Neuronal stem cell (in vitro differentiated cells): Measurements from ENCODE around the gene PSMB8.
A peak's percentile ranks its signal among the peaks of the same experiment; 100 is the strongest.

Experiments used
- DNase-seq: peaks from one replicate; pipeline ENCODE4 v3.0.0-alpha.2; 2013; ENCODE audit warnings: low spot score
- H2AFZ ChIP-seq: one replicate; pipeline ENCODE4 v1.6.1; 2013; ENCODE audit warnings: mild to moderate bottlenecking, low read length, inconsistent platforms
- H2AK5ac ChIP-seq: 2 replicates; pipeline ENCODE4 v1.6.1; 2013; ENCODE audit warnings: low read depth, mild to moderate bottlenecking, inconsistent platforms, low read length, moderate library complexity, mixed read lengths
- H2BK120ac ChIP-seq: 2 replicates; pipeline ENCODE4 v1.6.1; 2013; ENCODE audit warnings: low read depth, mild to moderate bottlenecking, inconsistent platforms, low read length, moderate library complexity, mixed read lengths
- H2BK12ac ChIP-seq: one replicate; pipeline ENCODE4 v1.6.1; 2013; ENCODE audit warnings: low read length, inconsistent platforms
- H2BK15ac ChIP-seq: 2 replicates; pipeline ENCODE4 v1.6.1; 2013; ENCODE audit warnings: mild to moderate bottlenecking, low read length, inconsistent platforms, mixed read lengths
- H2BK5ac ChIP-seq: one replicate; pipeline ENCODE4 v1.6.1; 2013; ENCODE audit warnings: inconsistent platforms, mild to moderate bottlenecking, low read length, moderate library complexity
- H3K14ac ChIP-seq: one replicate; pipeline ENCODE4 v1.6.1; 2013; ENCODE audit warnings: low read length, inconsistent platforms
- H3K18ac ChIP-seq: 2 replicates; pipeline ENCODE4 v1.6.1; 2013; ENCODE audit warnings: low read length, inconsistent platforms
- H3K23ac ChIP-seq: 2 replicates; pipeline ENCODE4 v1.6.1; 2013; ENCODE audit warnings: low read depth, mild to moderate bottlenecking, mixed read lengths, low read length, inconsistent platforms; ENCODE audit not compliant: poor library complexity
- H3K27ac ChIP-seq: replicated peaks from 3 replicates; pipeline ENCODE4 v1.5.1; 2013; ENCODE audit warnings: low read length, inconsistent platforms
- H3K27me3 ChIP-seq, 3 experiments: 2 replicates each; pipeline ENCODE4 v1.6.1; 2013; ENCODE audit warnings: low read length in 3 of 3, mild to moderate bottlenecking in 2 of 3, inconsistent platforms in 1 of 3, low read depth in 1 of 3, mixed read lengths in 1 of 3, moderate library complexity in 1 of 3; ENCODE audit not compliant: control insufficient read depth in 3 of 3, insufficient read depth in 3 of 3
- H3K36me3 ChIP-seq, 2 donors: replicated peaks in 1 of 2; 2 replicates each; pipeline ENCODE4 v1.6.1; 2013; ENCODE audit warnings: low read length in 2 of 2; ENCODE audit not compliant: control insufficient read depth in 2 of 2, insufficient read depth in 2 of 2
- H3K4ac ChIP-seq: 2 replicates; pipeline ENCODE4 v1.6.1; 2013; ENCODE audit warnings: inconsistent platforms, mild to moderate bottlenecking, low read length, moderate library complexity
- H3K4me1 ChIP-seq, 2 donors: 1 replicate in 1 of 2; 2 replicates in 1 of 2; pipeline ENCODE4 v1.6.1; 2013; ENCODE audit warnings: low read length in 2 of 2, low read depth in 1 of 2; ENCODE audit not compliant: control insufficient read depth in 2 of 2, insufficient read depth in 1 of 2
- H3K4me2 ChIP-seq: one replicate; pipeline ENCODE4 v1.6.1; 2013; ENCODE audit warnings: mild to moderate bottlenecking, low read length, inconsistent platforms; ENCODE audit not compliant: insufficient read depth, poor library complexity, severe bottlenecking
- H3K4me3 ChIP-seq, 2 donors: 2 replicates each; pipeline ENCODE4 v1.5.1; 2013; ENCODE audit warnings: low read length in 2 of 2, mild to moderate bottlenecking in 2 of 2, inconsistent platforms in 1 of 2, moderate library complexity in 1 of 2
- H3K79me1 ChIP-seq: one replicate; pipeline ENCODE4 v1.6.1; 2013; ENCODE audit warnings: low read depth, mild to moderate bottlenecking, inconsistent platforms, low read length, moderate library complexity
- H3K9ac ChIP-seq: one replicate; pipeline ENCODE4 v1.6.1; 2013; ENCODE audit warnings: mild to moderate bottlenecking, low read depth, low read length, inconsistent platforms; ENCODE audit not compliant: poor library complexity
- H3K9me3 ChIP-seq, 2 donors: replicated peaks in 1 of 2; 2 replicates each; pipeline versions ENCODE3 to v1.6.1; 2013; ENCODE audit warnings: low read length in 2 of 2, mild to moderate bottlenecking in 2 of 2, inconsistent platforms in 1 of 2, low read depth in 1 of 2, mixed read lengths in 1 of 2, moderate library complexity in 1 of 2; ENCODE audit not compliant: control insufficient read depth in 2 of 2, insufficient read depth in 1 of 2
- H4K8ac ChIP-seq: one replicate; pipeline ENCODE4 v1.6.1; 2013; ENCODE audit warnings: low read depth, mild to moderate bottlenecking, inconsistent platforms, low read length, moderate library complexity
- H4K91ac ChIP-seq: one replicate; pipeline ENCODE4 v1.6.1; 2013; ENCODE audit warnings: low read length, low read depth, mild to moderate bottlenecking, inconsistent platforms; ENCODE audit not compliant: poor library complexity
- WGBS, 2 donors: extraction: QIAGEN DNeasy Blood & Tissue Kit; methylation state at CpG; one replicate each; pipeline ENCODE4 v1.1.7; 2013; ENCODE audit warnings: missing lambda C conversion rate in 2 of 2, mixed read lengths in 1 of 2; ENCODE audit not compliant: insufficient read length in 2 of 2, insufficient replicate concordance in 1 of 2; ENCODE audit errors: extremely low coverage in 2 of 2; 5-methylcytosine and 5-hydroxymethylcytosine counted together

PSMB8 gene

GRCh38 chr6:32842021-32842650, 1.7 kb downstream of the PSMB8 start:
- WGBS, 2 donors = no CpG with 5 or more reads among the region's 6 CpGs
- H4K91ac ChIP-seq = no peak overlapping the region
- H4K8ac ChIP-seq = no peak overlapping the region
- no peak overlapping the region for H2BK15ac ChIP-seq
- H2AK5ac ChIP-seq = no peak overlapping the region
- H3K23ac ChIP-seq = no peak overlapping the region
- no peak overlapping the region for H3K4me2 ChIP-seq
- H3K18ac ChIP-seq = no peak overlapping the region
- H3K9me3 ChIP-seq = peaks cover 0 to 5% of the 10 kb centered on the region in 2 donors
- no peak overlapping the region for H2BK120ac ChIP-seq
- no peaks in the 10 kb centered on the region for H3K36me3 ChIP-seq
- no peak overlapping the region for H3K4ac ChIP-seq
- DNase-seq = no peak
- no peak overlapping the region for H3K14ac ChIP-seq
- no peak overlapping the region for H2BK12ac ChIP-seq
- no peak overlapping the region for H3K27ac ChIP-seq
- H3K9ac ChIP-seq = no peak overlapping the region
- no peak overlapping the region for H3K4me3 ChIP-seq
- H2BK5ac ChIP-seq = no peak overlapping the region
- H2AFZ ChIP-seq = no peak overlapping the region
- peaks cover 0 to 69% (median 28%) of the 10 kb centered on the region in 3 experiments for H3K27me3 ChIP-seq
- no peaks in the 10 kb centered on the region for H3K79me1 ChIP-seq
- H3K4me1 ChIP-seq = peaks cover 0 to 7% of the 10 kb centered on the region in 2 donors

GRCh38 chr6:32840604-32841246, 3.1 kb downstream of the PSMB8 start:
- Histone ChIP-seq H2AK5ac (no peak overlapping the region), H2BK120ac (no peak overlapping the region), H3K27ac (no peak overlapping the region), H3K79me1 (no peaks in the 10 kb centered on the region), H3K18ac (no peak overlapping the region), H4K91ac (no peak overlapping the region), H2AFZ (no peak overlapping the region), H3K9ac (no peak overlapping the region), H3K4me3 (no peak overlapping the region), H2BK15ac (no peak overlapping the region), H2BK5ac (no peak overlapping the region), H3K27me3 (peaks cover 0 to 57% (median 28%) of the 10 kb centered on the region in 3 experiments), H3K4ac (no peak overlapping the region), H3K9me3 (peaks cover 0 to 5% of the 10 kb centered on the region in 2 donors), H3K4me2 (no peak overlapping the region), H3K23ac (no peak overlapping the region), H3K4me1 (peaks cover 0 to 7% of the 10 kb centered on the region in 2 donors), H3K14ac (no peak overlapping the region), H2BK12ac (no peak overlapping the region), H3K36me3 (no peaks in the 10 kb centered on the region), H4K8ac (no peak overlapping the region)
- WGBS, 2 donors = no CpG with 5 or more reads among the region's 9 CpGs
- no peak for DNase-seq

DNA sequence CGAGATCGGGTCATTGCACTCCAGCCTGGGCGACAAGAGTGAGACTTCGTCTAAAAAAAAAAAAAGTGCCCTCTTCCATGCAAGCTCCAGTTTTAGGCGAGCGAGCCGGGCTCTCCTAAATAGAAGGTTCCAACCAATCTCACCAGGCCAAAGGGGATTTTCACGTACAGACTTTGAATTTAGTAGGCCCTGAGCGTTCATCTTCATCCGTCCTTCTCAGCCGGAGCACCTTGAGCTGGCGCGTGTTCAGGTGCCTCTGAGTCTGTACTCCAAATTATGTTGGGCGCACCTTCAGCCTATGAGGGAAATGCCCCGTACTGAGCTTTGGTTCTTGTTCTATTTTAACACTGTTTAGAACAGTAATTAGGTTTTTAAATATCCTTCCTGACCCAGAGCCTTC, 4.5 kb downstream of the PSMB8 start:
- Histone ChIP-seq H4K91ac (no peak overlapping the region), H2BK5ac (no peak overlapping the region), H2AK5ac (no peak overlapping the region), H3K14ac (no peak overlapping the region), H3K27me3 (peaks cover 0 to 48% (median 21%) of the 10 kb centered on the region in 3 experiments), H2BK120ac (no peak overlapping the region), H3K4me3 (no peak overlapping the region), H2BK12ac (no peak overlapping the region), H3K9ac (no peak overlapping the region), H3K79me1 (no peaks in the 10 kb centered on the region), H3K4me1 (peaks cover 0 to 6% of the 10 kb centered on the region in 2 donors), H2BK15ac (no peak overlapping the region), H3K27ac (no peak overlapping the region), H3K4me2 (no peak overlapping the region), H3K36me3 (no peaks in the 10 kb centered on the region), H4K8ac (no peak overlapping the region), H3K9me3 (peaks cover 0 to 5% of the 10 kb centered on the region in 2 donors), H3K23ac (no peak overlapping the region), H3K18ac (no peak overlapping the region), H3K4ac (no peak overlapping the region), H2AFZ (no peak overlapping the region)
- DNase-seq = no peak
- no CpG with 5 or more reads among the region's 15 CpGs for WGBS, 2 donors

GRCh38 chr6:32838114-32838958, 5.5 kb downstream of the PSMB8 start, which contains the start of gene TAP2:
TSS of gene TAP2 (minus strand) at chr6:32838739. CDS start at chr6:32838233, 506 bp downstream.
- Histone ChIP-seq H3K4me2 (peak within 1 kb of the TSS; percentile 76), H3K4me1 (peaks cover 0 to 6% of the 10 kb centered on the region in 2 donors), H2BK12ac (peak within 1 kb of the TSS; percentile 24), H3K4me3 (peak within 1 kb of the TSS; percentile 84 to 94), H3K14ac (no peak within 1 kb of the TSS), H3K9ac (peak within 1 kb of the TSS; percentile 85), H3K4ac (no peak within 1 kb of the TSS), H3K9me3 (peaks cover 0 to 5% of the 10 kb centered on the region in 2 donors), H3K23ac (peak within 1 kb of the TSS; percentile 82), H3K36me3 (no peaks in the 10 kb centered on the region), H2BK120ac (peak within 1 kb of the TSS; percentile 69), H3K27ac (peak within 1 kb of the TSS; percentile 66), H3K18ac (peak within 1 kb of the TSS; percentile 96), H4K91ac (no peak within 1 kb of the TSS), H3K27me3 (peaks cover 0 to 38% (median 11%) of the 10 kb centered on the region in 3 experiments), H3K79me1 (no peaks in the 10 kb centered on the region), H4K8ac (no peak within 1 kb of the TSS), H2BK5ac (peak within 1 kb of the TSS; percentile 68), H2AK5ac (no peak within 1 kb of the TSS), H2BK15ac (peak within 1 kb of the TSS; percentile 93), H2AFZ (peak within 1 kb of the TSS; percentile 100)
- peak; percentile 87 for DNase-seq
- WGBS, 2 donors = no CpG with 5 or more reads among the region's 57 CpGs
